HG03342 (cell line): ENCODE measurements around the gene PINK1.
"Not testable (repeated sequence)": the region's sequence is repeated elsewhere in the genome, so short reads cannot be mapped to it uniquely, and the experiment has no call there.

ENCODE experiments used
- ATAC-seq: cut with Tn5 transposase; IDR thresholded peaks from one replicate; pipeline ENCODE4 v1.9.1; 2021; ENCODE audit warnings: mild to moderate bottlenecking, moderate library complexity; ENCODE audit not compliant: unreplicated experiment

The PINK1 gene

DNA sequence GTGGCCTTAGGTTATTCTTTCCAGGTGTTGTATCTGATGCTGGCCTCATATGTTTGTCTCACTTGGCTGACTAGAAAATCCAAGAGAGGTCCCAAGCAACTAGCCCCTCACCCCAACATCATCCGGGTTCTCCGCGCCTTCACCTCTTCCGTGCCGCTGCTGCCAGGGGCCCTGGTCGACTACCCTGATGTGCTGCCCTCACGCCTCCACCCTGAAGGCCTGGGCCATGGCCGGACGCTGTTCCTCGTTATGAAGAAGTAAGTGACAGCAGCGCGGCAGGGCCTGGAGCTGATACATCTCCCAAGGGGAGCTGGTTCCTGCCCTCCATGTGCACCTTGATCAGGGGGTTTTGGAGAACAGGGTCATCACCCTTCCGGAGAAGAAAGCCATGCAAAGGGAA is 11.2 kb downstream of the PINK1 start:
- no peak for ATAC-seq

- no peak for ATAC-seq
Measured at GRCh38 chr1:20645414-20645813, 12.2 kb downstream of the PINK1 start.

- no peak for ATAC-seq
Measured at GRCh38 chr1:20648438-20648837, 15.2 kb downstream of the PINK1 start.

DNA sequence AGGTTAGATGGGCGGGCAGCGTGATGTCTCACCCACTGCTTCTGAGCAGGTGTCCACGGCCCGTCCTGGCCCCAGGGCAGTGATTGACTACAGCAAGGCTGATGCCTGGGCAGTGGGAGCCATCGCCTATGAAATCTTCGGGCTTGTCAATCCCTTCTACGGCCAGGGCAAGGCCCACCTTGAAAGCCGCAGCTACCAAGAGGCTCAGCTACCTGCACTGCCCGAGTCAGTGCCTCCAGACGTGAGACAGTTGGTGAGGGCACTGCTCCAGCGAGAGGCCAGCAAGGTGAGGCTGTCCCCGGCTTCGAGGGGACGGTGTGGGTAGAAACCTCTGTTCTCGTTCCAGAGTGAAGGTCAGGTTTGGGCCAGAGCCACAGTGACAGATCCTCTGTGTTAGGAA is 15.7 kb downstream of the PINK1 start:
- no peak for ATAC-seq

- no peak for ATAC-seq
Measured at GRCh38 chr1:20652300-20652699, 19.0 kb downstream of the PINK1 start.

GRCh38 chr1:20654104-20654690 is 20.9 kb downstream of the PINK1 start:
- ATAC-seq = no peak

- ATAC-seq = no peak
Measured at GRCh38 chr1:20657024-20657423, 23.8 kb downstream of the PINK1 start.

DNA sequence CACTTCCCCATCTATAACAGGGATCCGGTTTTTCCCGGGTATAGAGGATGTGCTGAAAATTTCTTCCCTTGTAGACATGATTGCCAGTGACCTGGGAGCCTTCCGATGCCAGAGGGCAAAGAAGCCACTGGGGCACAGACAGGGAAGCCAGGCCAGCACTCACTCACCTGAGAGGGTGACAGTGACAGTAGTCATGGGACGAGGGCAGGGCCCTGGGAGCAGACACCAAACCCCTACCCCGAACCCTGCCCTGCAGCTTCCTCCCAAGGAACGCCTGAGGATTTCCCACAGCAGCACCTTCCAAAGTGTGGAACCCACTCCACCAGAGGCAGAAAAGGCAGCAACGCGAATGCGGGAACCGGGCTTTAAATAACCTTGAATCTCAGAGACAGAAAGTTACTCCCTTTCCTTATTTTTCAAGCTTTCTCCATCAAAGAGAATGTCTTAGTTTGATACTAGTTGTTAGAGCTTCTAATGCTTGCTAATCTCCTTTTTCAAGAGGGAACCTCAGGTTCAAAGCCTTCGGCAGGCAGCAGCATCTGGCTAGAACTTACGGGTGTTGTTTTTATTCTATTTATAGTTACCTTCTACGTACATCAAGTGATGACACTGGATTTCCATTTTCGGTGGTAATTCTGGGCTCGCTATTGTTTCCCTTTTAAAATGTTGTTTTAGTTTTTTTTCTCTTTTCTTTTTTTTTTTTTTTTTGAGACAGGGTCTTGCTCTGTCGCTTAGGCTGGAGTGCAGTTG is 25.1 kb downstream of the PINK1 start:
- no peak for ATAC-seq

GRCh38 chr1:20660363-20660762 is 27.1 kb downstream of the PINK1 start:
- no peak for ATAC-seq

GRCh38 chr1:20660847-20661206 is 27.6 kb downstream of the PINK1 start:
- no peak for ATAC-seq

DNA sequence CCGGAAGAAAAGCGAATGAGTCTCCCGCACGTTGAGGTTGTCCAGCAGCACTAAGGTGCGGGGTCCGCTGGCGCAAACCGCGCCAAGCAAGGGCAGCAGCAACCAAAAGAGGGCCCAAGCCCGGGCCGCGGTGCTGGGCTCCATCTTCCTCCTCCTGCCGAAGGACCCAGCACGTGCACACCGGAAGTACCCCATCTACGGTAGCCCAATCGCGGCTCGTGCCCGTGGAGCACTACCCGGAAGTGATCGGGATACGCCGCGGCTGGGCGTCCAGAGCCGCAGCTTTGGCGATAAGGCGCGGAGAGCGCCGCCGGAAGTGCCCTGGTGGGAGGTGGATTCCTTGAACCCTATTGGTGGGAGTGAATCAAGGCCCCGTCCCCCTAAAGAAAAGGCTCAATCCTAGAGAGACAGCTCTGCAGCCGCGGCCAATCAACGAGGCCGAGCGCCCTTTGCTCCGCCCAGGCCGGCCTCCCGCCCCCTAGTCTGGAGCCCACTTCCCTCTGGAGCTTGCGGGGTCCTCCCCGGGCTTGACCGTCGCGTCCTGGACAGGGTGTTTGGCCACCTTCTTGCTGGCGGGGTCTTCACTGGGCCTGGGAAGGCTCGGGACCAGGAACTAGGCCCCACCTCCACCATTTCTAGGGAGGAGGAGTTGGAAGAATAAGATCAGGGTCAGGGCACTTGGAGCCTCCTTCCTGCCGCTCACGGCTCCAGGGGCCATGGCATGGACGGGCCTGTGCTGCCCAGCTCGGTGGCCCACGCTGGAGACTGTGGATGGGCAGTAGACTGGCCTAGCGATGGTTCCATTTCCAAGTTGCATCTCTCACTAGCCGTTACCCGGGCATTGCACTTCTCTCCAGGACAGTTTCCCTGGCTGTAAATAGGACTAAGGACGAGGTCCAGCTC is 28.2 kb downstream of the PINK1 start, which contains the start of gene DDOST:
TSS of gene DDOST (minus strand) at position 163 of the 903 bp plus-strand sequence. CDS start at position 144, 19 bp downstream.
- peak; percentile 96 for ATAC-seq

- no peak for ATAC-seq
Measured at GRCh38 chr1:20662110-20662475, 28.8 kb downstream of the PINK1 start.

GRCh38 chr1:20663365-20663764 is 30.1 kb downstream of the PINK1 start:
- no peak for ATAC-seq

GRCh38 chr1:20663969-20664715 is 30.9 kb downstream of the PINK1 start:
- ATAC-seq = no peak

DNA sequence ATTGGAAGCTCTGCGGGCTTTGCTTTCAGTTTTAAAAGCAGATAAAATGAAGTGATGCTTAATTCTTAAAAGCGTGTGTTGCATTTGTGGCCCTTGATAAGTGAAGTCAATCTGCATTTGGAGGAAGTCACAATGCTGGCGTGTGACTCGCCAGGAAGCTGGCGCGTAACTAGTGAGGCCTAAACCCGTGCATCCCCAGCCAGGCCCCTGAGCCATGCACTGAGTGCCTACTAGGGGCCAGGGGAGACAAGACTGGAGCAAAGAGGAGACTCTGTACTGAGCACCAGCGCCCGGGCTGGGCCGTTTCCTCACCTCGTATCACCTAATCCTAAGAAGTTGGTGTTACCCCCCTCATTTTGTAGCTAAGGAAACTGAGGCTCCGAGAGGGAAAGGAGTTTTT is 32.5 kb downstream of the PINK1 start:
- no peak for ATAC-seq

DNA sequence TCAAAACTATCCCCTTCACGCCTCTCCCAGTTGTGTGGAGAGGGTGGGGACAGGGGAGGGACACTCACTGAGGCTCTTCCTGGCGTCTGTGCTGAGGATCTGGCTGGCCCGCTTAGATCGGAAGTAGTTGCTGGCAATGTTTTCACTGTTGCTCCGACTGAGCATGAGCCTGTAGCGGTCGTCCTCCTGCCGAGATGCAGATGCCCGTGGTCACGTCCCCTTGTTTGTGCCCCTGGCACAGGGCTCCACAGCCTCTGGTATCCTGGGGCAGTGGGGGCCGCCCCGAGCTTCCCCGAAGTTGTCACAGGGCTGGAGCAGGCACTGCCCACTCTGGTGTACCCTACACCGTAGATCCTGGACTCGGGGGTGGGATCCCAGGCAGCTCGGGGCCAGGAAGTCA is 32.9 kb downstream of the PINK1 start:
- ATAC-seq = no peak

DNA sequence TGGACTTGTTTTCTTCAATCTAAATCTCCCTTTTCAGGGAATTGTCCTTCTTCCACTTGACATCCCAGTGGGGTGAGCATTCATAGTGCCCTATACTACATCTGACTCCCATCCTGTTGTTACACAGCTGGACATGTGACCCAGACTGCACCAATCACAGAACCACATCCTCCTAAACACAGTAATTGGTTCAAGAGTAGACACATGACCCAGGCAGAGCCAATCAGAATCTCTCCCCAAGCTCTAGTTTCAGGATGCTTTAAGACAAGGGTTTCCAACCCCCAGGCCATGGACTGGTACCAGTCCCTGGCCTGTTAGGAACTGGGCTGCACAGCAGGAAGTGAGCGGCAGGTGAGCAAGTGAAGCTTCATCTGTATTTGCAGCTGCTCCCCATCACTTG is 33.5 kb downstream of the PINK1 start:
- no peak for ATAC-seq

- no peak for ATAC-seq
Measured at GRCh38 chr1:20668581-20668980, 35.3 kb downstream of the PINK1 start.

- ATAC-seq = no peak
Measured at GRCh38 chr1:20670936-20671335, 37.7 kb downstream of the PINK1 start.

DNA sequence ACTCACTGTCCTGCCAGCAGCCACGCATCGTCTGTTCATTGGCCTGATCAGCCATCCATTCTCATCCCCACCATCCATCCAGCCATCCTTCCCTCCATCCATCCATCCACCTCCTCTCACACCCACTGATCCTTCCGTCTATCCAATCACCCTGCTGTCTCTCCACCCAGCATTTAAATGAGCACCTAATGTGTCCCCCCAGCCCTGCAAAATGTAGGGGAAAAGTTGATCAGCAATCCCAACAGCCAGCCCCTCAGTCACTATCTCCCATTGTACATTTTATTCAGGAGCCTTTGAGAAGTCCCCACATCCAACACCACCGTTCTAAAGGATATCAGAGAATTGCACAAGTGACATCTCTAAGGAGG is 39.0 kb downstream of the PINK1 start:
- no peak for ATAC-seq

- not testable (repeated sequence) for ATAC-seq
Measured at GRCh38 chr1:20673626-20674025, 40.4 kb downstream of the PINK1 start.
